Neural progenitor cell (in vitro differentiated cells): ENCODE results near the gene REM2. TPM values are rescaled to one million over a fixed set of nuclear protein-coding genes. Genes with fewer than 3 reads are reported as not detected.

Source experiments
- DNase-seq: peaks from one replicate; pipeline ENCODE4 v3.0.0-alpha.2; 2016; ENCODE audit warnings: low spot score
- H2AFZ ChIP-seq: fragments of 200-600 bp; sonication (generic); replicated peaks from 2 replicates; pipeline ENCODE4 v1.6.1; 2016; ENCODE audit warnings: antibody characterized with exemption
- H3F3A ChIP-seq: fragments of 200-600 bp; sonication (generic); 2 replicates; pipeline ENCODE4 v1.6.1; 2016; ENCODE audit warnings: antibody characterized with exemption, low read depth
- H3K27ac ChIP-seq: fragments of 200-600 bp; sonication (generic); 2 replicates; pipeline ENCODE4 v1.5.1; 2016; ENCODE audit warnings: mild to moderate bottlenecking
- H3K27me3 ChIP-seq: fragments of 200-600 bp; sonication (generic); 2 replicates; pipeline ENCODE4 v1.6.1; 2016; ENCODE audit warnings: mild to moderate bottlenecking, moderate library complexity
- H3K36me3 ChIP-seq: fragments of 200-600 bp; sonication (generic); 2 replicates; pipeline ENCODE4 v1.5.1; 2016
- H3K4me1 ChIP-seq: fragments of 200-600 bp; sonication (generic); 2 replicates; pipeline ENCODE4 v1.6.1; 2016; ENCODE audit warnings: mixed run types
- H3K4me2 ChIP-seq: fragments of 200-600 bp; sonication (generic); 2 replicates; pipeline ENCODE4 v1.6.1; 2016
- H3K4me3 ChIP-seq: fragments of 200-600 bp; sonication (generic); 2 replicates; pipeline ENCODE4 v1.5.1; 2016
- H3K79me2 ChIP-seq: fragments of 200-600 bp; sonication (generic); 2 replicates; pipeline ENCODE4 v1.6.1; 2016; ENCODE audit warnings: low read depth
- H3K9ac ChIP-seq: fragments of 200-600 bp; sonication (generic); 2 replicates; pipeline ENCODE4 v1.6.1; 2016
- H3K9me3 ChIP-seq: fragments of 200-600 bp; sonication (generic); 2 replicates; pipeline ENCODE4 v1.5.1; 2016; ENCODE audit warnings: low read depth
- H4K20me1 ChIP-seq: fragments of 200-600 bp; sonication (generic); 2 replicates; pipeline ENCODE4 v1.6.1; 2016; ENCODE audit warnings: low read depth
- H3K27ac Mint-ChIP-seq: 3 replicates; pipeline ENCODE4 v1.8.0; 2021; ENCODE audit warnings: mixed read lengths
- H3K27me3 Mint-ChIP-seq: 2 replicates; pipeline ENCODE4 v1.8.0; 2022; ENCODE audit warnings: low read depth, mild to moderate bottlenecking, inconsistent platforms, moderate library complexity, mixed read lengths; ENCODE audit not compliant: insufficient read depth
- H3K36me3 Mint-ChIP-seq: 3 replicates; pipeline ENCODE4 v1.8.0; 2021; ENCODE audit warnings: mixed read lengths
- H3K4me1 Mint-ChIP-seq: 3 replicates; pipeline ENCODE4 v1.8.0; 2021; ENCODE audit warnings: mixed read lengths
- H3K4me3 Mint-ChIP-seq: 3 replicates; pipeline ENCODE4 v1.8.0; 2021; ENCODE audit warnings: mild to moderate bottlenecking, moderate library complexity, mixed read lengths
- H3K9me3 Mint-ChIP-seq: 3 replicates; pipeline ENCODE4 v1.8.0; 2020; ENCODE audit warnings: mixed read lengths
- EZH2 ChIP-seq: fragments of 200-600 bp; sonication (generic); IDR thresholded peaks from 2 replicates; pipeline ENCODE4 v1.6.1; 2017; ENCODE audit warnings: antibody characterized with exemption, mild to moderate bottlenecking, moderate library complexity
- EZH2phosphoT487 ChIP-seq: fragments of 200-600 bp; sonication (generic); IDR thresholded peaks from 2 replicates; pipeline ENCODE4 v1.6.1; 2017; ENCODE audit warnings: antibody characterized with exemption
- total RNA-seq: library from RNA; depleted of rRNA; stranded (reverse); fragments of >200 nt; gene quantifications from 2 replicates; pipeline ENCODE4 v1.2.3, GENCODE V29; 2015; ENCODE audit warnings: low replicate concordance
- TF ChIP-seq, protein P1 (sequence below): fragments of 200-600 bp; sonication (generic); IDR thresholded peaks from 2 replicates; pipeline ENCODE4 v1.5.1; 2017; ENCODE audit warnings: antibody characterized with exemption, mild to moderate bottlenecking

REM2 gene
- total RNA-seq, 1 donor from 2014 or later = 1.7 TPM

DNA sequence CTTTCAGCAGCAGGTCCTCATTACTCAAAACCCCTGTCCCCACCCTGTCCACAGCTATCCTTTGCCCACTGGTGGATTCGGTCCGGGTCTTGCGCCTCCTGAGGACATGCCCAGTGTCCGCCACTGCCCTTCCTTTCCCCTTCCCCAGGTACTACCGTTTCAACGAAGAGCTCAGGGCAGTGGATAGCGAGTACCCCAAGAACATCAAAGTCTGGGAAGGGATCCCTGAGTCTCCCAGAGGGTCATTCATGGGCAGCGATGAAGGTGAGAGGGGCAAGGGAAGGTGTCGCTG lies 38.0 kb upstream of the REM2 start:
- Histone ChIP-seq H3K36me3 (no peaks in the 10 kb centered on the region), H3K79me2 (no peaks in the 10 kb centered on the region), H3K4me3 (no peak overlapping the region), H3K4me2 (no peak overlapping the region), H3K27me3 (no peaks in the 10 kb centered on the region), H3K9ac (no peak overlapping the region), H4K20me1 (no peaks in the 10 kb centered on the region), H3K4me1 (peaks cover 15% of the 10 kb centered on the region), H3K9me3 (no peaks in the 10 kb centered on the region), H2AFZ (no peak overlapping the region), H3F3A (peaks cover 3% of the 10 kb centered on the region), H3K27ac (no peak overlapping the region)
- no peak overlapping the region for H3K4me3 Mint-ChIP-seq
- no peak for DNase-seq
- H3K27ac Mint-ChIP-seq = no peak overlapping the region
- TF ChIP-seq EZH2phosphoT487 (no peak), EZH2 (no peak)
- TF ChIP-seq, protein P1, sequence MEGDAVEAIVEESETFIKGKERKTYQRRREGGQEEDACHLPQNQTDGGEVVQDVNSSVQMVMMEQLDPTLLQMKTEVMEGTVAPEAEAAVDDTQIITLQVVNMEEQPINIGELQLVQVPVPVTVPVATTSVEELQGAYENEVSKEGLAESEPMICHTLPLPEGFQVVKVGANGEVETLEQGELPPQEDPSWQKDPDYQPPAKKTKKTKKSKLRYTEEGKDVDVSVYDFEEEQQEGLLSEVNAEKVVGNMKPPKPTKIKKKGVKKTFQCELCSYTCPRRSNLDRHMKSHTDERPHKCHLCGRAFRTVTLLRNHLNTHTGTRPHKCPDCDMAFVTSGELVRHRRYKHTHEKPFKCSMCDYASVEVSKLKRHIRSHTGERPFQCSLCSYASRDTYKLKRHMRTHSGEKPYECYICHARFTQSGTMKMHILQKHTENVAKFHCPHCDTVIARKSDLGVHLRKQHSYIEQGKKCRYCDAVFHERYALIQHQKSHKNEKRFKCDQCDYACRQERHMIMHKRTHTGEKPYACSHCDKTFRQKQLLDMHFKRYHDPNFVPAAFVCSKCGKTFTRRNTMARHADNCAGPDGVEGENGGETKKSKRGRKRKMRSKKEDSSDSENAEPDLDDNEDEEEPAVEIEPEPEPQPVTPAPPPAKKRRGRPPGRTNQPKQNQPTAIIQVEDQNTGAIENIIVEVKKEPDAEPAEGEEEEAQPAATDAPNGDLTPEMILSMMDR = no peak
- H3K36me3 Mint-ChIP-seq = no peaks in the 10 kb centered on the region
- H3K4me1 Mint-ChIP-seq = peaks cover 20% of the 10 kb centered on the region
- no peaks in the 10 kb centered on the region for H3K9me3 Mint-ChIP-seq
- peaks cover 5% of the 10 kb centered on the region for H3K27me3 Mint-ChIP-seq

DNA sequence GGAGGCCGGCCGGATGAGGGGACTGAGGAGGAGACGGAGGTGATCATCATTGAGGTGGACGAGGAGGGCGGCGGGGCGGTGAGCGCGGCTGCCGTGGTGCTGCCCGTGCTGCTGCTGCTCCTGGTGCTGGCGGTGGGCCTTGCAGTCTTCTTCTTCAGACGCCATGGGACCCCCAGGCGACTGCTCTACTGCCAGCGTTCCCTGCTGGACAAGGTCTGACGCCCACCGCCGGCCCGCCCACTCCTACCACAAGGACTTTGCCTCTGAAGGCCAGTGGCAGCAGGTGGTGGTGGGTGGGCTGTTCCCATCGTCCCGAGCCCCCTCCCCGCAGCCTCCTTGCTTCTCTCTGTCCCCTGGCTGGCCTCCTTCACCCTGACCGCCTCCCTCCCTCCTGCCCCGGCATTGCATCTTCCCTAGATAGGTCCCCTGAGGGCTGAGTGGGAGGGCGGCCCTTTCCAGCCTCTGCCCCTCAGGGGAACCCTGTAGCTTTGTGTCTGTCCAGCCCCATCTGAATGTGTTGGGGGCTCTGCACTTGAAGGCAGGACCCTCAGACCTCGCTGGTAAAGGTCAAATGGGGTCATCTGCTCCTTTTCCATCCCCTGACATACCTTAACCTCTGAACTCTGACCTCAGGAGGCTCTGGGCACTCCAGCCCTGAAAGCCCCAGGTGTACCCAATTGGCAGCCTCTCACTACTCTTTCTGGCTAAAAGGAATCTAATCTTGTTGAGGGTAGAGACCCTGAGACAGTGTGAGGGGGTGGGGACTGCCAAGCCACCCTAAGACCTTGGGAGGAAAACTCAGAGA lies 37.0 kb upstream of the REM2 start:
- TF ChIP-seq EZH2 (no peak), EZH2phosphoT487 (no peak)
- TF ChIP-seq, protein P1 = no peak
- H3K9me3 Mint-ChIP-seq = no peaks in the 10 kb centered on the region
- H3K9ac ChIP-seq = no peak overlapping the region

DNA sequence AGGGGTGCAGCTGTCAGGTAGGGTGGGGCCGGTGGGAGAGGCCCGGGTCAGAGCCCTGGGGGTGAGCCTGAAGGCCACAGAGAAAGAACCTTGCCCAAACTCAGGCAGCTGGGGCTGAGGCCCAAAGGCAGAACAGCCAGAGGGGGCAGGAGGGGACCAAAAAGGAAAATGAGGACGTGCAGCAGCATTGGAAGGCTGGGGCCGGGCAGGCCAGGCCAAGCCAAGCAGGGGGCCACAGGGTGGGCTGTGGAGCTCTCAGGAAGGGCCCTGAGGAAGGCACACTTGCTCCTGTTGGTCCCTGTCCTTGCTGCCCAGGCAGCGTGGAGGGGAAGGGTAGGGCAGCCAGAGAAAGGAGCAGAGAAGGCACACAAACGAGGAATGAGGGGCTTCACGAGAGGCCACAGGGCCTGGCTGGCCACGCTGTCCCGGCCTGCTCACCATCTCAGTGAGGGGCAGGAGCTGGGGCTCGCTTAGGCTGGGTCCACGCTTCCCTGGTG lies 36.2 kb upstream of the REM2 start:
- no peaks in the 10 kb centered on the region for H3K9me3 Mint-ChIP-seq
- no peaks in the 10 kb centered on the region for H4K20me1 ChIP-seq
- H3K4me1 Mint-ChIP-seq = peaks cover 17% of the 10 kb centered on the region
- peaks cover 15% of the 10 kb centered on the region for H3K4me1 ChIP-seq
- no peaks in the 10 kb centered on the region for H3K79me2 ChIP-seq
- no peak overlapping the region for H3K4me2 ChIP-seq
- no peak for DNase-seq
- peaks cover 3% of the 10 kb centered on the region for H3F3A ChIP-seq
- TF ChIP-seq, protein P1 = no peak
- TF ChIP-seq EZH2 (no peak), EZH2phosphoT487 (no peak)
- no peak overlapping the region for H3K9ac ChIP-seq
- no peaks in the 10 kb centered on the region for H3K27me3 ChIP-seq
- H3K4me3 ChIP-seq = no peak overlapping the region
- H3K4me3 Mint-ChIP-seq = no peak overlapping the region
- no peak overlapping the region for H2AFZ ChIP-seq
- no peaks in the 10 kb centered on the region for H3K36me3 ChIP-seq
- H3K9me3 ChIP-seq = no peaks in the 10 kb centered on the region
- no peaks in the 10 kb centered on the region for H3K36me3 Mint-ChIP-seq
- no peak overlapping the region for H3K27ac Mint-ChIP-seq
- no peak overlapping the region for H3K27ac ChIP-seq
- peaks cover 2% of the 10 kb centered on the region for H3K27me3 Mint-ChIP-seq

More for the DNA sequence above, 37.0 kb upstream of the REM2 start:
- H3K9me3 ChIP-seq = no peaks in the 10 kb centered on the region
- no peak overlapping the region for H2AFZ ChIP-seq
- no peaks in the 10 kb centered on the region for H4K20me1 ChIP-seq
- H3K27ac Mint-ChIP-seq = no peak overlapping the region
- peaks cover 20% of the 10 kb centered on the region for H3K4me1 Mint-ChIP-seq
- peaks cover 3% of the 10 kb centered on the region for H3F3A ChIP-seq
- no peaks in the 10 kb centered on the region for H3K27me3 ChIP-seq
- H3K4me2 ChIP-seq = no peak overlapping the region
- DNase-seq = no peak
- no peak overlapping the region for H3K27ac ChIP-seq
- peaks cover 15% of the 10 kb centered on the region for H3K4me1 ChIP-seq
- no peaks in the 10 kb centered on the region for H3K36me3 Mint-ChIP-seq
- H3K4me3 ChIP-seq = no peak overlapping the region
- peaks cover 2% of the 10 kb centered on the region for H3K27me3 Mint-ChIP-seq
- H3K4me3 Mint-ChIP-seq = no peak overlapping the region
- H3K36me3 ChIP-seq = no peaks in the 10 kb centered on the region
- H3K79me2 ChIP-seq = no peaks in the 10 kb centered on the region
